Breast epithelium (tissue), 3 donors: ENCODE data around the gene BNIP2.
"Not testable (repeated sequence)": the region's sequence is repeated elsewhere in the genome, so short reads cannot be mapped to it uniquely, and the experiment has no call there.

Source experiments
- CTCF ChIP-seq, 3 donors: fragments of 450-650 bp; IDR thresholded peaks; one replicate each; pipeline ENCODE4 v1.5.1; 2016 to 2017; ENCODE audit warnings: antibody characterized with exemption in 3 of 3, mild to moderate bottlenecking in 3 of 3, moderate library complexity in 3 of 3
- POLR2AphosphoS5 ChIP-seq, 3 donors: sonication (generic); formaldehyde crosslinking; IDR thresholded peaks; one replicate each; pipeline ENCODE4 v1.6.1; 2017; ENCODE audit warnings: antibody characterized with exemption in 3 of 3

DNA sequence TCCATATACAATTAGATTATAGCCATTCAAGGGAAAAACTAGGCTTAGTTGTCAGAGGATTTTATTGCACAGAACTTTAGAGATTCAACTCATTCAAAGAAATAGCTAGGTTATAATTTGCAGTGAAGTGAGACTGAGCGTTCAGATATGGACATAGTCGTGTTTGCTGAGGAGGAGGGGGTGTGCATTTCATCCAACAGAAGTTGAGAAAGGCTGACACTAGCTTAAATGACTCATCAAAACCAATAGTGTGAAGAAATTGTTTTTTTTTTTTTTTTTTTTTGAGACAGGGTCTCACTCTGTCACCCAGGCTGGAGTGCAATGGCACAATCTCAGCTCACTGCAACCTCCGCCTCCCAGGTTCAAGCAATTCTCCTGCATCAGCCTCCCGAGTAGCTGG lies 8.9 kb upstream of the BNIP2 start:
- TF ChIP-seq POLR2AphosphoS5, CTCF (IDR thresholded peaks at IDR 0.05): not testable (repeated sequence)
